ENCODE measurements around the gene RAD51B.
A peak's percentile ranks its signal among the peaks of the same experiment; 100 is the strongest.

RAD51B gene

DNA sequence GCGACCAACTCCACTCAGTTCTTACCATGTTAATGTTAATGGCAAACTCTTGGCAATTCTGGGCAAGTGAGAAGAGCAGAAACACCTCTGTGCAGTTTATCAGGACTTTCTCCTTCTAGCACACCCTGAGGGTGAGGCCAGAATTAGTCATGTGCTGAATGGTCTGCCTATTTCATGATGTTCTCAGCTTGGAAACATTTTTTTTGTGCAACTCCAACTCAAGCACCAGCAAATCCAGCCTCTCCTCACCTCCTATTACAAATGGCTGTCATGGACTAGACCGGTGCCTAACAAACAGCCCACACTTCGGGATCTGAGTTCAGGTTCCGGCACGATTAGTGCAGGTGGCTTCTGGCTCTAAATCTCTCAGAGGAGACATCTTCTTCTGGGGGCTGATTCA, 727.3 kb downstream of the RAD51B start:
- peak; percentile 85 for DNase-seq (ENCODE audit: low read depth)
- TF ChIP-seq, protein P1, sequence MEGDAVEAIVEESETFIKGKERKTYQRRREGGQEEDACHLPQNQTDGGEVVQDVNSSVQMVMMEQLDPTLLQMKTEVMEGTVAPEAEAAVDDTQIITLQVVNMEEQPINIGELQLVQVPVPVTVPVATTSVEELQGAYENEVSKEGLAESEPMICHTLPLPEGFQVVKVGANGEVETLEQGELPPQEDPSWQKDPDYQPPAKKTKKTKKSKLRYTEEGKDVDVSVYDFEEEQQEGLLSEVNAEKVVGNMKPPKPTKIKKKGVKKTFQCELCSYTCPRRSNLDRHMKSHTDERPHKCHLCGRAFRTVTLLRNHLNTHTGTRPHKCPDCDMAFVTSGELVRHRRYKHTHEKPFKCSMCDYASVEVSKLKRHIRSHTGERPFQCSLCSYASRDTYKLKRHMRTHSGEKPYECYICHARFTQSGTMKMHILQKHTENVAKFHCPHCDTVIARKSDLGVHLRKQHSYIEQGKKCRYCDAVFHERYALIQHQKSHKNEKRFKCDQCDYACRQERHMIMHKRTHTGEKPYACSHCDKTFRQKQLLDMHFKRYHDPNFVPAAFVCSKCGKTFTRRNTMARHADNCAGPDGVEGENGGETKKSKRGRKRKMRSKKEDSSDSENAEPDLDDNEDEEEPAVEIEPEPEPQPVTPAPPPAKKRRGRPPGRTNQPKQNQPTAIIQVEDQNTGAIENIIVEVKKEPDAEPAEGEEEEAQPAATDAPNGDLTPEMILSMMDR (IDR thresholded peaks at IDR 0.05; ENCODE audit: low read length, missing control alignments) = no peak
- H3K4me3 ChIP-seq (replicated peaks; ENCODE audit: low read depth, low read length) = no peak overlapping the region

DNA sequence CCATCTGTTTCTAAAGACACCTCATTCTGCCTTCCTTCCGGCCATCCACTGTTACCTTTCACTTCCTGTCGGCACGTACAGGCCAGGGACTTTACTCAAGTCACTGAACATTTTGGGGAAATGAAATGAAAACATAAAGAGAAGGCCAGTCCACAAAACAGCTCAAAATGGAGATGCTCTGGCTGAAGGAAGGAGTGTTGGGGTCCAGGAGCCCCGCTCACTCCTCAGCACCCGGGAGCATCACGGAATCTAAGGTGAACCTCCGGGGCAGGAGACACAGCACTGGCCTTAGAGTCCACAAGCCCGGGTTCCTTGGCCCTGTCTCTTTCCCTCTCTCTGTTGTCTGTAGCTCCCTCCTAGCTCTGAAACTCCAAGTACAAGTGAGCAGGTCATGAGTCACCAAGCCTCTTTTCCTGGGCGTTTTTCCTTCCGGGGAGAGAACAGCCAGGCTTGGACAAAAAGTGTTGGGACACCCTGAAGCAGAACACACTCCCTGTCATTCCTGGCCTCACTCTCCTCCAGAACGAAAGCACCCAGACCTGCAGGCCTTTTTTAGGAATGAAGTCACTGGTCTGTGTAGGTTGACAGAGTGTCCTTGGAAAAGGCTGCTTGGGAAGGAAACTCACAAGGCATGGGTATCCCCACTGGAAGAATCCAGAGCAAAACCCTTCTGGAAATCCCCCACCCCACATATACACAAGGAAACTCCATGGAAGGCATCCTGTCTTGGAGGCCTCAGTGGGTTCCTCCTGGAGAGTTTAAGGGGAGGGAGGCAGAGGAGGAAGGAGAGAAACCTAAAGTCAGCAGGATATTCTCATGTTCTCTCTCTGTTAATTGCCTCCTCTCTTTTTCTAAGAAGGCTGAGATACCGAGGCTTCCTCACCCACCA, 728.0 kb downstream of the RAD51B start:
- H3K4me3 ChIP-seq (replicated peaks; ENCODE audit: low read depth, low read length) = no peak overlapping the region
- DNase-seq (ENCODE audit: low read depth) = peak; percentile 95
- TF ChIP-seq, protein P1 (IDR thresholded peaks at IDR 0.05; ENCODE audit: low read length, missing control alignments) = peak; percentile 6

DNA sequence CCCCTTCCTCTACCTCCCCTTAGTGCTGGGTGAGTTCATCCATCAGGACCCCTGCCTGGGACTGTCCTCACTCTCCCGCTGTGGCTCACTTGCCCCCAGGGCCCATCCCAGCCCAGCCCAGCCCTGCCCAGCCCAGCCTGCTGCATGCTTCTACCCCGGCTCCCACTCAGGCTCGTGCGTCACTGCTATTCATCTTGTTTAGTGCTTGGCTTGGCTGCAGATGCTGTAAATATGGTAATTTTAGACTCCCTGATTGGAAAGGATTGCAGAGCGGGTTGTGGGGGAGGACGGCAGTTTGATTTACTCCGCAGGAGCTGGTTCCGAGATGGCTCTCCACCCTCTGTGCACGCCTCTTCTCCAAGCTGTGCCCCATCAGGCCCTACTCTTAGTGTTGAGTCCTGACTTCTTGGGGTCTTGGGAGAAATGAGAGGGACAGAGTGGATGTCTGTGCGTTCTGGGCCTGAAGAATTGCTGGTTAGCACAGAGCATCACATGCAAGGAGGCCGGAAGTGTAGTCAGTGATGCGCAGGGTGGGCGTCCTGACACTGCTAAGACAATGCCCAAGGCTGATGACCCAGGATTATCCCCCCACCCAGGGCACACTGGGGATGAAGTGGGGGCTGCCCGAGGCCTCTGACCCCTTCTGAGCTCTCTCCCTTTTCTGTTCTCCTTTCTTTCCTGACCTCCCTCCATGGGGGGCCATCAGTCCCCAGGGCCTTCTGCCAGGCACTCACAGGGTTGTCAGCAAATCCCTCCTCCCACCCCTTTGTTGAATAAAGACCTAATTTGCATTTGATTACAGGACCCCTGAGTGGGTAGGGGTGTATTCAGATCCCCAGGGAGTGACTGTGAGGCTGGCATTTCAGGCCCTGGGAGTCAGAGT, 728.9 kb downstream of the RAD51B start:
- TF ChIP-seq, protein P1 (IDR thresholded peaks at IDR 0.05; ENCODE audit: low read length, missing control alignments) = no peak
- peak; percentile 99 for DNase-seq (ENCODE audit: low read depth)

DNA sequence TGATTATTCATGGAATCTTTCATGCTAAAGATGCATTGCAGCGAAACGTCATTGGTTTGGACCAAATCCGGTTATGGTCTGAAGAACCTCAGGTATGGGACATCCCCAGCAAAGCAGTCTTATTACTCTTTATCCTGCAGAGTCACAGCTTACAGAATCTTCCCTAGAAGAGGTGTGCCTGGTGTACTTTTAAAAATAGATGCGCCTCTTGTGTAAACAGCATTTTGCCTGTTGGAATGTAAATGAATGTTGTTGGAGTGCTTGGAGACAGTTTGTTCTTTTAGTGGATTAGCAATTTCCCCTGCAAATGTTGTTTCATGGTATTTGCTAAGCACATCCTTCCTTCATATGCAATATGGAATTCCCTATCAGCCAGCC, 730.7 kb downstream of the RAD51B start:
- DNase-seq (ENCODE audit: low read depth) = peak; percentile 79
- TF ChIP-seq, protein P1 (IDR thresholded peaks at IDR 0.05; ENCODE audit: low read length, missing control alignments) = no peak
- no peak overlapping the region for H3K4me3 ChIP-seq (replicated peaks; ENCODE audit: low read depth, low read length)

More for the DNA sequence above, 728.9 kb downstream of the RAD51B start:
- H3K4me3 ChIP-seq (replicated peaks; ENCODE audit: low read depth, low read length) = no peak overlapping the region

DNA sequence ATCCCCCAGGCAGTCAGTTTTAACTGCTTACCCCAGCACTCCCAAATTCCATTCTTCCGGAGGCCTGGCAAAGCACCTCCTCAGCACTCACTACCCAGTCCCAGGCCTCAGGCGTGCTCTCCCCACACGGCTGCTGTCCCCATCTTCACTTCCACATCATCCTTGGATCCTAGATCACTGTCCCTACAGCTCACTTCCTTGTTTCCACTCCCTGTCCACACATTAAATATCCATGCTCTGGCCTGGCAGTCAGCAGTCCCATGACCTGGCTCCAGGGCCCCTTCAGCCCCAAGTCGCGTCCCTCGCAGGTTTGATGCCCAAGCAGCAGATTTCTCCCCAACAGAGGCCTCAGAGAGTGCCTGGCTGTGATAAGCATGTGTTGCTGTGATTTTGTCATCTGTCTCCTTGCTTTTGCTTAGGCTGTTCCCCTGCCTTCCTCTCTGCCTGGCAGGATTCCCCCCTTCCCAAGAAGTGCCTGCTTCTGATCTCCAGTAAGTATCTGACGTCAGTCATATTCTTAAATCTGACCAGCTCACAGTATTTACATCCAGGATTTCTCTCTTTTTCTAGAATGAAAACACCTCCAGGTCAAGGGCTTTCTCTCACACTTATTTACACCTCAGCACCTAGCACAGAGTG, 731.6 kb downstream of the RAD51B start:
- no peak for DNase-seq (ENCODE audit: low read depth)
- TF ChIP-seq, protein P1 (IDR thresholded peaks at IDR 0.05; ENCODE audit: low read length, missing control alignments) = no peak
- H3K4me3 ChIP-seq (replicated peaks; ENCODE audit: low read depth, low read length) = no peak overlapping the region

DNA sequence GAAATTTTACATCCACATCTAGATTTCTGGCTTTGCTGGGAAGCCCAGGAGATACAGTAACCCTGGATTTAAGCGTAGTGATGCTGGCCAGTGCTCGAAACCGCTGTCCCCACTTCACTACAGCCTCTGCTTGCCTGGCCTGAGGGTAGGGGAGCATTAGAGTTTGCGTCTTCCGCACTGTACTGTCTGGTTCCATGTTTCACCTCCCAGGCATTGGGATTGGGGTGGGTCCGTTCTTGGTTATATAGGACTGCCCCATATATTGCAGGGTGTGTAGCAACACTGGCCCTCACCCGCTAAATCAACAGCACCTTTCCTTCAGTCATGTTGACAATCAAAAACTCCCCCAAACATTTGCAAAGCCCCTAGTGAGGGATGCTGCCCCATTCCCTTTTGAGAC, 732.5 kb downstream of the RAD51B start:
- TF ChIP-seq, protein P1 (IDR thresholded peaks at IDR 0.05; ENCODE audit: low read length, missing control alignments) = no peak
- DNase-seq (ENCODE audit: low read depth) = no peak
- H3K4me3 ChIP-seq (replicated peaks; ENCODE audit: low read depth, low read length) = no peak overlapping the region
